Ishikawa (cell line): ENCODE measurements around the gene STPG2.

Experiments used
- EP300 ChIP-seq: IDR thresholded peaks from 2 replicates; pipeline ENCODE4 v1.6.1; 2012; ENCODE audit warnings: borderline replicate concordance
- TAF1 ChIP-seq: IDR thresholded peaks from 2 replicates; pipeline ENCODE4 v1.6.1; 2012; ENCODE audit warnings: low read depth, mild to moderate bottlenecking
- YY1 ChIP-seq: IDR thresholded peaks from 2 replicates; pipeline ENCODE4 v1.6.1; 2012; ENCODE audit warnings: low read depth
- ZBTB7A ChIP-seq: IDR thresholded peaks from 2 replicates; pipeline ENCODE4 v1.6.1; 2012; ENCODE audit warnings: low read depth

- TF ChIP-seq TAF1, result no peak
- TF ChIP-seq EP300, result no peak
- TF ChIP-seq YY1, result no peak
- no peak for TF ChIP-seq ZBTB7A
Observed at GRCh38 chr4:97653701-97654100, 489.6 kb downstream of the STPG2 start.
